GM18519 (cell line): ENCODE measurements around the gene MRPS14.

Source experiments
- ATAC-seq: cut with Tn5 transposase; IDR thresholded peaks from one replicate; pipeline ENCODE4 v1.9.1; 2021; ENCODE audit warnings: mild to moderate bottlenecking, moderate library complexity; ENCODE audit not compliant: unreplicated experiment, low FRiP score

MRPS14 gene

GRCh38 chr1:174989536-174990220, 33.5 kb downstream of the MRPS14 start:
- ATAC-seq = no peak

DNA sequence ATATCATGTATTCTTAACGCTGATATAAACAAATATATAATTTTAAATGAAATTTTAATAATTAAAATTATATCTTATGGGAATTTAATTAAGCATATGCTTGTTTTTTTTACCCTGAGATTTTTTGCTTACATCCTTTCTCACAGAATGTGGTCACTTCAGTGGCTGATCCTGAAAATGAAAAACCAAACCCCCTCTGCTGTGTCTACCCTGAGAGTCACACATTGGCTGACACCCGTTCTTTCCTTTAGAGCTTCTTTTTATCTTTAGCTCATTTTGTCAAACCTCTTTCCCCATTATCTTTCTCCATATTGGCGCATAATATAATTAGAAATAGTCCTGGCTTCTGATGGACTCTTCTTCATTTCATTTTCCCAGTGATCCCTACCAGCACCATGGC, 34.2 kb downstream of the MRPS14 start:
- no peak for ATAC-seq

GRCh38 chr1:174988539-174988938, 34.7 kb downstream of the MRPS14 start:
- no peak for ATAC-seq

DNA sequence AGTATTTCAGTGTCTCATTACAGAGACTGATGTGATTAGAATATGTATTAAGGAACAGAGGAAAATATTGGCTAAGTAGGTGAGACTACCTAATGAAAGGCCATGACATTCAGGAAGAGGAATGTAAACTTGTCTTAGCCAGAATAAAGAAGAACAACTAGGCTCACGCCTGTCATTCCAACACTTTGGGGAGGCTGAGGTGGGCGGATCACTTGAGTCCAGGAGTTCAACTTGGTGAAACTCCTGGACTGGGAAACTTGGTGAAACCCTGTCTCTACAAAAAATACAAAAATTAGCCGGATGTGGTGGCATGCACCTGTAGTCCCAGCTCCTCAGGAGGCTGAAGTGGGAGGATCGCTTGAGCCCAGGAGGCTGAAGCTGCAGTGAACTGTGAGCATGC, 38.3 kb downstream of the MRPS14 start:
- no peak for ATAC-seq

- no peak for ATAC-seq
Observed at GRCh38 chr1:174982971-174983689, 40.1 kb downstream of the MRPS14 start.

GRCh38 chr1:174976436-174977108, 46.7 kb downstream of the MRPS14 start:
- no peak for ATAC-seq

DNA sequence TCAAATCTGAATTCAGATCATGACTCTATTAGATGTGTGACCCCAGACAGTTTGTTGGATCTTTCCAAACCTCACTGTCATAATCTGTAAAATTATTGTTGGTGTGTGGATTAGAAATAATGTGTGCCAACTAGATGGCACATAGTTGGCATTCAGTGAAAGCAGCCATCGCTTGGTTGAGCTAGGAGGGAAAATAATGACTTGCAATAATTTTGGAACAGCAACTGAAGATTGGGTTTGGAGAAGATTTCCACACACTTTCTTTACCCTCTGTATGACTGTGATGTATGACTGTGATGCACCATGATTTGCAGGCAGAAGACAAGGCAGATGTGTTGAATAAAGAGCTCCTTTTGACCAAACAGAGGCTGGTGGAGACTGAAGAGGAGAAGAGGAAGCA, 47.5 kb downstream of the MRPS14 start:
- ATAC-seq = no peak

DNA sequence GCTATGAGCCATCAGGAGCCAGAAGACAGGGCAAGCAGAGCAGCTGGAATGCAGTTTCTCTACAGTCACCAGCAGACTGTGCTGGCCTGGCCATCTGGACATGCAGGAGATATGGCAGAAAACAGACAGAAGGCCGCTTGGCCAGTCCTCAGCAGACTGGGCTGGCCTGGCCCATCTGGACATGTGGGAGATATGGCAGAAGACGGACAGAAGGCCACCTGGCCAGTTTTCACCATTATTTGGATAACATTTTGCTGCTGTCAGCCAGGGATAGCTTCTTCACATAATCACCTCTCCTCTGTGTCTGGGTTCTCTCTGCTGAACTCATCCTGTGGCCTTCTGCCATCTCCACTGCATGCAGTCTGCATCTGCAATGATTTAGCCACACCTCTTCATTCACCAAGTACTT, 48.5 kb downstream of the MRPS14 start:
- no peak for ATAC-seq

DNA sequence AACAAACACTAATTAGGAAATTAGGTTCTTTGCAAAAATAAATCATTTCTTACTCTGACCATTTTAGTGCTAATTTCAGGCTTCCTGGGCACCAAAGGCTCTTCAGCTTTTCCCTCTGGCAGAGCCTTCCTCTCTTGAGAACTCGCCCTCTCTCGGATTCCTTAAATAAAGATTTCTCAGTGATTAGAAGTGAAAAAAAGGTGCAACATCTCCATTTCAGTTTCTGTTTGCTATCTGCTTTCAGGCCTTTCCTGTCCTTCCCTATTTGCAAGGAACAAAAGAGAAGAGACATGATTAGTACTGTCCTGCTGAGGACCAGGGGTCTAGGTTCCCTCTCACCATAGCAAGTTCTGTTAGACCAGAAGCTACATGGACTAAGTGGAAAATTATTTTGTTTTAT, 51.3 kb downstream of the MRPS14 start:
- ATAC-seq = no peak

DNA sequence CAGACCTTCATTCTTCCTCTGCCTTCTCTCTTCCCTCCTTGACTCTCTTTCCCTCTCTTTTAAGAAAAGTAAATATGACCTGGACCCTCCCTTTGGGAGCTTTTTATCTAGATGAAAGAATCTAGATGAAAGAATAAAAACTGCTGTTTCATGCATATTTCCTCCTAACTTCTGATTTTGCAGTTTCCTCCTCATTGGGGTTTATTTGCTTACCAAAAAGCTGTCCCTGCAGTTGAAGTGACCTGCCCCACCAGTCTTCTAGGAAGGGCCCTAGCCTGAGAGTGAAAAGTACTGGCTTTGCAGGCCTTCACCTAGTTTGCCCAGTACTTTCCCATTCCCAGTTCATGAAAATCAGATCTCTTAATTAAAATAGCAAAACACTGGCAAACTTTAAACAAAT, 51.8 kb downstream of the MRPS14 start:
- no peak for ATAC-seq

DNA sequence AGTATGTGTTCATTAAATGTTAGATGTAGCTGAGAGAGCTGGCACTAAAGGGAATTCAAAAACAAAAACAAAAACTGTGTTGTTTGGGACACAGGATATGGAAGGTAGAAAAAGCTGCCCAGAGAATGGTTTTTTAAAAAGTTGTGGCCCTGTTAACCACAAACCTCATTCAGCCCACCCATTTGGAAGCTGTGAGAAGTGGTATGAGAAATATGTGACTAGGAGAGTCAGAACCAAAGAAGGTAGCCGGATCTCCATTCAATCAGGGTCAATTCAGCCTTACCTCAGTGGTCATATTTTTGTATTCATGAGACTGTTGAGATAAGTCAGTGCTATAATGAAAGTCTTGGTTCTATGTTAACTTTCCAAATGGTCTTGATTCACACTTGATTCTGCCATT, 53.2 kb downstream of the MRPS14 start:
- no peak for ATAC-seq

DNA sequence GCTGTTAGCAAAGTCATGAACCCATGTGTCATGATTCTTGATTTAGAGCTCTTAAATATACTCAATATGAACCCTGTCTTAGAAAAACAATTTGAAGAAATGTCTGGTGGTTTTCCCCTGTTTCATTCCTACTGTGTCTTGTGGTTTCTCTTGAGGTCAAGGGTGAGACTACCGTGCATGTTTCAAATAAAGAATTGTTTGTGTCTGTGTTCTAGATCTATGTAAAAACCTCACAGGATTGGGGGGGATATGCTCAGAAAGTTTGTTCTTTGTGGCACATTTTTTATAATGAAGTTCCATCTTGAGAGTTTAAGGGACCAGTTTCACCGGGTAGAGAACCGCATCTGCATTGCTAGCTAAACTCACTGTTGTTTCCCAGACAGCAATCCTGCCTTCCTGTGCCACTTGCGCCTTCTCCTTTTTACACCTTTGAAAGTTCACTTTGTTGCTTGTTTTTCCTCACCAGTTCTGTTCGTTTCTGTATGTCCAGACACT, 54.4 kb downstream of the MRPS14 start:
- ATAC-seq = peak; percentile 77

- ATAC-seq = no peak
Observed at GRCh38 chr1:174967845-174968705, 55.1 kb downstream of the MRPS14 start.

- ATAC-seq = no peak
Observed at GRCh38 chr1:174966008-174966572, 57.1 kb downstream of the MRPS14 start.

DNA sequence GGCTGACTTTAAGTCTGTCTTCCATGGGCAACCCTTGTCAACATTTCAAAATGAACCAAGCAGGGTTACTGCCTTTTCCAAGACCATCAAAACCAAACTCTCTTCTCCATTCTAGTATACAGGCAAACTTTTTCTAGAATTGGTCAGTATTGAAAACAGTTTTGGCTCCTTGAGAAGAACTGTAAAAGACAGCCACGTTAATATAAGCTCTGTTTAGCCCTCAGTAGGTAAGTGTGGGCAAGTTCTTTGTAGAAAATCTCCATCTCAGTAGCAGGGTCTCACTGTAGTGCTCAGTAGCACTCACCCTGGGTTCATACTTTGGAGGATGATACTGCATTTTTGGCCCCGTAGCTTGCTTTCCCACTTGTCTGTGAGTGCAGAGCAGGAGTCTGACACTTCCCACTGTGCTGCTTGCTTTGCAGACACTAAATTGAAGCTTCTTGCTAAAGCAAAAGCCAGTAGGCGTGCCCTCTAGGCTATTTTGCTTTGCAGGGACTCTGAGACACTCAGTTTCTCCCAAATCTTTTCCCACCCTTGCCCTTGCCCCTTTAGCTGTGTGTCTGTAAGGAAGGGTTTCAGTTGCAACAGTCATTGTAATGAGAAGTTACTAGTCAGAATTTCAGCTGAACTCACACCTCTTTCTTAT, 57.7 kb downstream of the MRPS14 start:
- no peak for ATAC-seq

DNA sequence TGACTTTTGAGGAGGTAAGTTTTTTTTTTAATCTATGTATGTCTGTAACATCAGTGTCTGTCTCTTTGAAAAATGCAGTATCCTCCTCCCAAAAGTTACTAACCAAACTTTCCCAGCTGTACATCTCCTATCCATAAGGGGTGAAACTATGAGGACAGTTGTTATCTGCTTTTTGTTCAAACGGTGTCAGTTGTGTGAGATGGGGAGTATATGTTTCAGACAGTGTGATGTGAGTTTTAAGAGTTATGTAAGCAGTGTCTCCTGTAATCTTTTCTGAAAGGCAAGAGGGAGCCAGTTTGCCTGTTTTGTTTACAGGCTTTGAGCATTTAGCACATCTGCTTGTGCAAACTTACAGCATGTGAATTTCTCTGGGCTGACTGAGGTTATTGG, 58.3 kb downstream of the MRPS14 start:
- no peak for ATAC-seq

DNA sequence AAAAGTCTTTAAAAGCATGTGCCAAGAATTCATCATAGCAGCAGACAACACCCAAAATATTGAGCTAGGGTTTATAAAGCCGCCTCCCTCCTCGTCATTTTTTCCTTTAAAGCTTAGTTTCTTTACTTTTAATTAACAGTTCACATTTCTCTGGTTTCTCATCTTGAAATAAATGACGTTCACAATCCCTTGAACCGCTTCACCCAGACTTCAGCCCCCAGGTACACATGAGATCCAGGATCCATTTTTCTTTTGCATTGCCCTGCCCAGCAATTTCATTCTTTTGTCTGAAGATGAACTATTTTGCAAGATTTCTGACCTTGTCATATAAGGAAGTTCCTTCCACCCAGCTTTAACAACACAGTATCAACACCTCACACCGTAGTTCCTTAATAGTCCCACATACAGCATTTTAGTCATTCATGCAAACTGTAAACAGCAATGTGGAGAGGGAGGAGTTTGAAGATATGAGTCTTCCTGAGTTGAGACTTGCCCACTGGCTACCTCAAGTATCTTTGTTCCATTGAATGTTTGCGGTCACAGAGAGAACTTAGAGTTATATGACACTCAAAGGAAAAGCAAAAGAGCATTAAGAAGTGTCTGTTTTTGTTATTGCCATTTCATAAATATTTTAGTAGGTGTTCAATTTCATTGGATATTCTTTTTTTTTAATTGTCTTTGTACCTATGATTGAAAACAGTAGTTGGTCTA, 58.8 kb downstream of the MRPS14 start:
- no peak for ATAC-seq

DNA sequence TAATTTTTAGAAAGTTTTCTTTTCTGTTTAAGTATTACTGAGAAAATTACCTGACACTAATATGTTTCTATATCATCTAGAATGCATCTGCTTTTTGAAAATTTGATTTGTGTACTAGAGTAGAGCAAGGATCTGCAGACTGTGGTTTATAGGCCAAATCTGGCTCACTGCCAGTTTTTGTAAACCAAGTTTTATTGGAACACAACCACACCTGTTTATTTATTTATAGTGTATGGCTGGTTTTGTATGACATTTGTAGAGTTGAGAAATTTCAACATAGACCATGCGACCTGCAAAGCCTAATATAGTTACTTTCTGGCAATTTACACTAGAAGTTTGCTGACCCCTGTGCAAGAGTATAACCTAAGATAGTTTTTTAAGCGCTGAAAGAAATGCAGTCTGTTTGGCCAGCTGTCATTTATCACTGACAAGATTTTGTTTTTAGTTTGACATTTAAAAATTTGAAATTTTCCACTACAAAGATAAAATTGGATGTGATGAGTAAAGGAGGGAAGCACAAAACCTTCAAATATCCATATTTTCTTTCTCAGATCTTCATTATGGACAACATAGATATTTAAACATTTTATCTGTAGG, 59.6 kb downstream of the MRPS14 start:
- no peak for ATAC-seq
